ENCODE results near the gene ACTR3C.

- TF ChIP-seq POLR2AphosphoS5 (IDR thresholded peaks at IDR 0.05; ENCODE audit: low read depth, low read length) (0 out of 2 replicates have a peak, but pooled peaks have one; percentile 18), TAF1 (IDR thresholded peaks at IDR 0.05; ENCODE audit: borderline replicate concordance, low read depth, low read length) (no peak)
These were observed 9.7 kb upstream of the ACTR3C start for GRCh38 chr7:150332852-150333635.

Measured in GM12892 (cell line).